Ectodermal cell (in vitro differentiated cells): ENCODE measurements around the gene HOXC6.

Experiments
- H3K27ac ChIP-seq: 2 replicates; pipeline ENCODE4 v1.7.0; 2013; ENCODE audit warnings: mild to moderate bottlenecking, low read depth, low read length; ENCODE audit not compliant: insufficient read depth, poor library complexity, severe bottlenecking
- H3K27me3 ChIP-seq: 2 replicates; pipeline ENCODE4 v1.7.0; 2013; ENCODE audit warnings: mild to moderate bottlenecking, low read length; ENCODE audit not compliant: insufficient read depth, control insufficient read depth, poor library complexity, severe bottlenecking
- H3K36me3 ChIP-seq: one replicate; pipeline ENCODE4 v1.7.0; 2013; ENCODE audit warnings: low read length; ENCODE audit not compliant: control insufficient read depth, insufficient read depth
- H3K4me1 ChIP-seq: one replicate; pipeline ENCODE4 v1.7.0; 2013; ENCODE audit warnings: low read length; ENCODE audit not compliant: control insufficient read depth, insufficient read depth
- H3K4me3 ChIP-seq: 2 replicates; pipeline ENCODE4 v1.7.0; 2013; ENCODE audit warnings: low read depth, low read length, control low read depth; ENCODE audit not compliant: insufficient read depth
- H3K9me3 ChIP-seq: 2 replicates; pipeline ENCODE4 v1.7.0; 2013; ENCODE audit warnings: mild to moderate bottlenecking, low read length, moderate library complexity; ENCODE audit not compliant: control insufficient read depth
- WGBS, 2 experiments: methylation state at CpG; one replicate each; pipeline ENCODE4 v1.1.7; 2013; ENCODE audit warnings: missing lambda C conversion rate in 2 of 2; 5-methylcytosine and 5-hydroxymethylcytosine counted together

The HOXC6 gene

GRCh38 chr12:54017027-54017788 lies 11.0 kb upstream of the HOXC6 start:
- no peaks in the 10 kb centered on the region for H3K9me3 ChIP-seq
- H3K36me3 ChIP-seq: no peaks in the 10 kb centered on the region
- H3K27ac ChIP-seq: no peak overlapping the region
- H3K4me1 ChIP-seq: peaks cover 10% of the 10 kb centered on the region
- H3K4me3 ChIP-seq: peak overlapping the region; percentile 25
- H3K27me3 ChIP-seq: peaks cover 100% of the 10 kb centered on the region
- 6% methylated on average over 22 to 23 of the region's 24 CpGs for WGBS, 2 experiments

- Histone ChIP-seq H3K27me3 (peaks cover 100% of the 10 kb centered on the region), H3K36me3 (no peaks in the 10 kb centered on the region), H3K4me1 (peaks cover 10% of the 10 kb centered on the region), H3K4me3 (peak overlapping the region; percentile 25), H3K9me3 (no peaks in the 10 kb centered on the region), H3K27ac (no peak overlapping the region)
- 1% methylated on average over 34 of the region's 34 CpGs for WGBS, 2 experiments
Observed at GRCh38 chr12:54017878-54018467, 10.3 kb upstream of the HOXC6 start.

- H3K27ac ChIP-seq: no peak overlapping the region
- peaks cover 10% of the 10 kb centered on the region for H3K4me1 ChIP-seq
- no peaks in the 10 kb centered on the region for H3K9me3 ChIP-seq
- peaks cover 100% of the 10 kb centered on the region for H3K27me3 ChIP-seq
- H3K4me3 ChIP-seq: no peak overlapping the region
- H3K36me3 ChIP-seq: no peaks in the 10 kb centered on the region
- 4 to 8% methylated on average over 29 of the region's 29 CpGs for WGBS, 2 experiments
Observed at GRCh38 chr12:54018468-54018984, 9.7 kb upstream of the HOXC6 start.

GRCh38 chr12:54019091-54019811 lies 9.0 kb upstream of the HOXC6 start:
- WGBS, 2 experiments: 2% methylated on average over 38 to 43 of the region's 43 CpGs
- Histone ChIP-seq H3K9me3 (no peaks in the 10 kb centered on the region), H3K4me1 (peaks cover 10% of the 10 kb centered on the region), H3K27ac (no peak overlapping the region), H3K36me3 (no peaks in the 10 kb centered on the region), H3K4me3 (no peak overlapping the region), H3K27me3 (peaks cover 100% of the 10 kb centered on the region)

- Histone ChIP-seq H3K27ac (no peak overlapping the region), H3K36me3 (no peaks in the 10 kb centered on the region), H3K4me1 (peaks cover 10% of the 10 kb centered on the region), H3K9me3 (no peaks in the 10 kb centered on the region), H3K4me3 (no peak overlapping the region), H3K27me3 (peaks cover 100% of the 10 kb centered on the region)
- WGBS, 2 experiments: 12 to 13% methylated on average over 9 to 10 of the region's 10 CpGs
Observed at GRCh38 chr12:54019924-54020590, 8.2 kb upstream of the HOXC6 start.

GRCh38 chr12:54020591-54021405 lies 7.4 kb upstream of the HOXC6 start:
- no peak overlapping the region for H3K27ac ChIP-seq
- WGBS, 2 experiments: 15 to 19% methylated on average over 23 of the region's 23 CpGs
- no peaks in the 10 kb centered on the region for H3K9me3 ChIP-seq
- peaks cover 10% of the 10 kb centered on the region for H3K4me1 ChIP-seq
- H3K27me3 ChIP-seq: peaks cover 100% of the 10 kb centered on the region
- no peaks in the 10 kb centered on the region for H3K36me3 ChIP-seq
- no peak overlapping the region for H3K4me3 ChIP-seq

GRCh38 chr12:54021432-54022013 lies 6.7 kb upstream of the HOXC6 start:
- Histone ChIP-seq H3K4me3 (no peak overlapping the region), H3K27me3 (peaks cover 100% of the 10 kb centered on the region), H3K36me3 (no peaks in the 10 kb centered on the region), H3K27ac (no peak overlapping the region), H3K4me1 (peaks cover 10% of the 10 kb centered on the region), H3K9me3 (no peaks in the 10 kb centered on the region)
- 2 to 3% methylated on average over 16 of the region's 16 CpGs for WGBS, 2 experiments

GRCh38 chr12:54022960-54023884 lies 5.0 kb upstream of the HOXC6 start:
- Histone ChIP-seq H3K4me3 (no peak overlapping the region), H3K27me3 (peaks cover 100% of the 10 kb centered on the region), H3K9me3 (no peaks in the 10 kb centered on the region), H3K36me3 (no peaks in the 10 kb centered on the region), H3K4me1 (peaks cover 2% of the 10 kb centered on the region), H3K27ac (no peak overlapping the region)
- 12 to 15% methylated on average over 7 to 8 of the region's 8 CpGs for WGBS, 2 experiments
